Heart left ventricle (tissue), 13 donors: ENCODE results near the gene IGIP.

Source experiments
- CTCF ChIP-seq, 12 donors: fragments of 200-600 bp; sonication (generic) in 4 of 12; IDR thresholded peaks; one replicate each; pipeline versions ENCODE4 v1.5.0 to v1.8.0; 2018 to 2022; ENCODE audit warnings: antibody characterized with exemption in 12 of 12, mild to moderate bottlenecking in 5 of 12
- POLR2A ChIP-seq, 2 donors: fragments of 450-650 bp; IDR thresholded peaks; one replicate each; pipeline ENCODE4 v1.6.1; 2017; ENCODE audit warnings: antibody characterized with exemption in 2 of 2, mild to moderate bottlenecking in 2 of 2, moderate library complexity in 2 of 2
- donor health status: ischemic (EF 13 %, LVEDD 7.1; RV severe dilation, severe dysfunction).
- donor health status: DM: no; HTN: yes; CAD: no.
- donor health status: DM: no; HTN: no; CAD: no.
- donor health status: ischemic (EF 25% LVEDD 6.9; RV normal size, moderate dysfunction).
- donor health status: ischemic (EF 25% LVEDD 5.7; RV mildly dilated, moderate dysfunction).
- donor health status: ischemic (EF 35%, LVEDD 5.7; RV mildly dilated, moderate dysfunction).
- donor health status: nonischemic (EF 11% LVEDD 7.7; RV severe dilation, severe dysfunction).
- donor health status: DM: yes; HTN: yes; CAD: no.
- donor health status: PGD.
- donor health status: ischemic (EF 29% LVEDD 5.4; RV normal size, mild dysfunction).
- donor health status: nonischemic (EF 23%, LVEDD 6.1; RV moderate dilation, normal function).

- TF ChIP-seq CTCF (IDR thresholded peaks at IDR 0.05), result no peak
- no peak for TF ChIP-seq POLR2A (IDR thresholded peaks at IDR 0.05)
These were observed 14.5 kb upstream of the IGIP start for GRCh38 chr5:140111011-140111858.
